GM23338 (cell line): ENCODE results near the gene PKIB. TPM values are rescaled to one million over a fixed set of nuclear protein-coding genes. Genes with fewer than 3 reads are reported as not detected.

ENCODE experiments used
- ATAC-seq: fragments of 200-7000 bp; cut with Tn5 transposase; 3 replicates; pipeline ENCODE4 v1.9.1; 2020
- DNase-seq: peaks from one replicate; pipeline ENCODE4 v3.0.0-alpha.2; 2015; ENCODE audit warnings: low spot score
- H2AFZ ChIP-seq: fragments of 200-600 bp; sonication (generic); 2 replicates; pipeline ENCODE4 v1.8.0; 2016; ENCODE audit warnings: antibody characterized with exemption, mild to moderate bottlenecking, moderate library complexity
- H3F3A ChIP-seq: fragments of 200-600 bp; sonication (generic); replicated peaks from 2 replicates; pipeline ENCODE4 v1.8.0; 2017; ENCODE audit warnings: antibody characterized with exemption, mixed run types, low read depth
- H3K27ac ChIP-seq: fragments of 200-600 bp; sonication (generic); 2 replicates; pipeline ENCODE4 v1.6.1; 2016; ENCODE audit warnings: low read depth
- H3K27me3 ChIP-seq: fragments of 200-600 bp; sonication (generic); 2 replicates; pipeline ENCODE4 v1.8.0; 2016; ENCODE audit warnings: mild to moderate bottlenecking, mixed run types, moderate library complexity; ENCODE audit not compliant: insufficient read depth
- H3K36me3 ChIP-seq: fragments of 200-600 bp; sonication (generic); 2 replicates; pipeline ENCODE4 v1.8.0; 2016; ENCODE audit warnings: mild to moderate bottlenecking; ENCODE audit not compliant: insufficient read depth
- H3K4me1 ChIP-seq: fragments of 200-600 bp; sonication (generic); 2 replicates; pipeline ENCODE4 v1.8.0; 2016; ENCODE audit warnings: mild to moderate bottlenecking, moderate library complexity; ENCODE audit not compliant: insufficient read depth
- H3K4me2 ChIP-seq: fragments of 200-600 bp; sonication (generic); 2 replicates; pipeline ENCODE4 v1.7.1; 2017; ENCODE audit warnings: mixed run types
- H3K4me3 ChIP-seq: fragments of 200-600 bp; sonication (generic); 2 replicates; pipeline ENCODE4 v1.6.1; 2016; ENCODE audit warnings: mixed run types
- H3K79me2 ChIP-seq: fragments of 200-600 bp; sonication (generic); replicated peaks from 2 replicates; pipeline ENCODE4 v1.8.0; 2017; ENCODE audit warnings: mild to moderate bottlenecking; ENCODE audit not compliant: insufficient read depth
- H3K9me2 ChIP-seq: fragments of 200-600 bp; sonication (generic); 2 replicates; pipeline ENCODE4 v1.8.0; 2017; ENCODE audit not compliant: insufficient read depth
- H4K20me1 ChIP-seq: fragments of 200-600 bp; sonication (generic); replicated peaks from 2 replicates; pipeline ENCODE4 v1.8.0; 2017; ENCODE audit warnings: mild to moderate bottlenecking; ENCODE audit not compliant: insufficient read depth
- H3K27ac Mint-ChIP-seq: 2 replicates; pipeline ENCODE4 v1.8.0; 2020; ENCODE audit warnings: inconsistent platforms, mild to moderate bottlenecking, moderate library complexity, mixed read lengths
- H3K27me3 Mint-ChIP-seq: 3 replicates; pipeline ENCODE4 v1.8.0; 2022; ENCODE audit warnings: low read depth, mild to moderate bottlenecking, moderate library complexity, mixed read lengths, inconsistent platforms; ENCODE audit not compliant: insufficient read depth, poor library complexity
- H3K36me3 Mint-ChIP-seq: 3 replicates; pipeline ENCODE4 v1.8.0; 2021; ENCODE audit warnings: low read depth, mild to moderate bottlenecking, inconsistent platforms, moderate library complexity, mixed read lengths
- H3K4me1 Mint-ChIP-seq: 3 replicates; pipeline ENCODE4 v1.8.0; 2020; ENCODE audit warnings: mild to moderate bottlenecking, inconsistent platforms, mixed read lengths
- H3K4me3 Mint-ChIP-seq: 3 replicates; pipeline ENCODE4 v1.8.0; 2021; ENCODE audit warnings: moderate library complexity, mild to moderate bottlenecking, inconsistent platforms, mixed read lengths
- H3K9me3 Mint-ChIP-seq: 3 replicates; pipeline ENCODE4 v1.8.0; 2020; ENCODE audit warnings: moderate library complexity, mild to moderate bottlenecking, inconsistent platforms, mixed read lengths
- CREB1 ChIP-seq: fragments of 250-450 bp; sonication (Bioruptor Pico); IDR thresholded peaks from 2 replicates; pipeline ENCODE4 v1.5.0; 2020; ENCODE audit warnings: low read depth, mild to moderate bottlenecking, moderate library complexity
- CTCF ChIP-seq, 2 experiments: fragments of 200-600 bp in 1 of 2; sonication (generic) in 1 of 2; conservative IDR thresholded peaks; 2 replicates each; pipeline versions ENCODE4 v1.5.1 to v1.6.1; 2016 to 2017; ENCODE audit warnings: antibody characterized with exemption in 2 of 2, low read depth in 2 of 2, mild to moderate bottlenecking in 2 of 2, moderate library complexity in 1 of 2
- ETS1 ChIP-seq: IDR thresholded peaks from 2 replicates; pipeline ENCODE4 v1.6.1; 2016; ENCODE audit warnings: antibody characterized with exemption
- EZH2 ChIP-seq: fragments of 200-600 bp; sonication (generic); IDR thresholded peaks from one replicate; pipeline ENCODE4 v1.8.0; 2017; ENCODE audit warnings: antibody characterized with exemption, mild to moderate bottlenecking, low read depth; ENCODE audit not compliant: unreplicated experiment
- EZH2phosphoT487 ChIP-seq: fragments of 200-600 bp; sonication (generic); IDR thresholded peaks from one replicate; pipeline ENCODE4 v1.8.1; 2018; ENCODE audit warnings: antibody characterized with exemption; ENCODE audit not compliant: unreplicated experiment
- JUNB ChIP-seq: IDR thresholded peaks from one replicate; pipeline ENCODE4 v1.6.1; 2016; ENCODE audit warnings: antibody characterized with exemption; ENCODE audit not compliant: unreplicated experiment
- NANOG ChIP-seq: IDR thresholded peaks from 2 replicates; pipeline ENCODE4 v1.6.1; 2016; ENCODE audit warnings: antibody characterized with exemption, borderline replicate concordance
- POLR2AphosphoS5 ChIP-seq: IDR thresholded peaks from 2 replicates; pipeline ENCODE4 v1.6.1; 2016; ENCODE audit warnings: antibody characterized with exemption, low read depth
- REST ChIP-seq: IDR thresholded peaks from one replicate; pipeline ENCODE4 v1.6.1; 2018; ENCODE audit warnings: antibody characterized with exemption; ENCODE audit not compliant: unreplicated experiment
- STAT1 ChIP-seq: IDR thresholded peaks from one replicate; pipeline ENCODE4 v1.6.1; 2016; ENCODE audit warnings: antibody characterized with exemption; ENCODE audit not compliant: unreplicated experiment
- ZNF114 ChIP-seq: fragments of 250-450 bp; sonication (Bioruptor Pico); IDR thresholded peaks from 2 replicates; pipeline ENCODE4 v1.5.0; 2020; ENCODE audit warnings: mild to moderate bottlenecking, moderate library complexity
- ZNF331 ChIP-seq: fragments of 250-450 bp; sonication (Bioruptor Pico); IDR thresholded peaks from 2 replicates; pipeline ENCODE4 v1.5.0; 2020; ENCODE audit warnings: low read depth, mild to moderate bottlenecking, moderate library complexity
- polyA plus RNA-seq: library from polyadenylated mRNA; unstranded; fragments of >200 nt; fragmentation: Nextera tagmentation; extraction: Ambion mirVana; gene quantifications from 2 replicates; pipeline ENCODE4 v1.2.1, GENCODE V29; 2016
- total RNA-seq: library from RNA; depleted of rRNA; stranded (reverse); fragments of >200 nt; shearing (Covaris generic); gene quantifications from 2 replicates; pipeline ENCODE4 v1.2.3, GENCODE V29; 2014
- TF ChIP-seq, protein P1 (sequence below): fragments of 250-450 bp; sonication (Bioruptor Pico); IDR thresholded peaks from 2 replicates; pipeline ENCODE4 v1.5.0; 2020; ENCODE audit warnings: mild to moderate bottlenecking, moderate library complexity

PKIB gene
- total and polyA plus RNA-seq, 2 experiments from 2014 or later = 125 to 170 TPM

DNA sequence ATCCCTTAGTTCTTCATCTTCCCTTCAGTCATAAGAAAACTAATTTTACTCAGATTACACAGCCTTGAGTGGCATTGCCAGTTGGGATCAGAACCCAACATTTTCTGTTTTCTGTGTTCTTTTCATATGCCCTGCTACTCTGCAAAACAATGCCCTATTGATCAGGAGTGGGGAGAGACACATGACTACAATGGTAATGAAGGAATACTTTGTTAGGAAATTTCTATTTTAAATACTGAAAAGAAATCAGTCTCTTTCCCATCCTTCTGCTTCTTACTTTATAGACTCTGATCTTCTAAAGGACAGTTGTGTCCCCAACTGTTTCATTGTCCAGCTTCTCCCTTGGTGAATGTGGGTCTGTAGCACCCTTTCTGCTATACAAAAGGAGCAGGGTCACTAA, 5.5 kb upstream of the PKIB start:
- Histone ChIP-seq H3K27me3 (peaks cover 8% of the 10 kb centered on the region), H3K4me1 (peaks cover 10% of the 10 kb centered on the region; the same call in 1 of the 2 replicates), H3K27ac (no peak overlapping the region), H3F3A (no peaks in the 10 kb centered on the region), H3K36me3 (peaks cover 9% of the 10 kb centered on the region; the same call in 1 of the 2 replicates), H3K4me3 (no peak overlapping the region), H3K79me2 (0 out of 2 replicates have a peak, but pooled peaks cover 4% of the 10 kb centered on the region), H3K4me2 (no peak overlapping the region), H3K9me2 (no peaks in the 10 kb centered on the region), H4K20me1 (peaks cover 19% of the 10 kb centered on the region; the same call in 1 of the 2 replicates), H2AFZ (no peak overlapping the region)
- TF ChIP-seq EZH2 = no peak
- TF ChIP-seq CREB1 (CRISPR knock-in tag) = no peak
- no peak for TF ChIP-seq REST
- no peak for TF ChIP-seq ZNF114
- TF ChIP-seq JUNB = no peak
- TF ChIP-seq ZNF331 (CRISPR knock-in tag) = no peak
- TF ChIP-seq, protein P1, sequence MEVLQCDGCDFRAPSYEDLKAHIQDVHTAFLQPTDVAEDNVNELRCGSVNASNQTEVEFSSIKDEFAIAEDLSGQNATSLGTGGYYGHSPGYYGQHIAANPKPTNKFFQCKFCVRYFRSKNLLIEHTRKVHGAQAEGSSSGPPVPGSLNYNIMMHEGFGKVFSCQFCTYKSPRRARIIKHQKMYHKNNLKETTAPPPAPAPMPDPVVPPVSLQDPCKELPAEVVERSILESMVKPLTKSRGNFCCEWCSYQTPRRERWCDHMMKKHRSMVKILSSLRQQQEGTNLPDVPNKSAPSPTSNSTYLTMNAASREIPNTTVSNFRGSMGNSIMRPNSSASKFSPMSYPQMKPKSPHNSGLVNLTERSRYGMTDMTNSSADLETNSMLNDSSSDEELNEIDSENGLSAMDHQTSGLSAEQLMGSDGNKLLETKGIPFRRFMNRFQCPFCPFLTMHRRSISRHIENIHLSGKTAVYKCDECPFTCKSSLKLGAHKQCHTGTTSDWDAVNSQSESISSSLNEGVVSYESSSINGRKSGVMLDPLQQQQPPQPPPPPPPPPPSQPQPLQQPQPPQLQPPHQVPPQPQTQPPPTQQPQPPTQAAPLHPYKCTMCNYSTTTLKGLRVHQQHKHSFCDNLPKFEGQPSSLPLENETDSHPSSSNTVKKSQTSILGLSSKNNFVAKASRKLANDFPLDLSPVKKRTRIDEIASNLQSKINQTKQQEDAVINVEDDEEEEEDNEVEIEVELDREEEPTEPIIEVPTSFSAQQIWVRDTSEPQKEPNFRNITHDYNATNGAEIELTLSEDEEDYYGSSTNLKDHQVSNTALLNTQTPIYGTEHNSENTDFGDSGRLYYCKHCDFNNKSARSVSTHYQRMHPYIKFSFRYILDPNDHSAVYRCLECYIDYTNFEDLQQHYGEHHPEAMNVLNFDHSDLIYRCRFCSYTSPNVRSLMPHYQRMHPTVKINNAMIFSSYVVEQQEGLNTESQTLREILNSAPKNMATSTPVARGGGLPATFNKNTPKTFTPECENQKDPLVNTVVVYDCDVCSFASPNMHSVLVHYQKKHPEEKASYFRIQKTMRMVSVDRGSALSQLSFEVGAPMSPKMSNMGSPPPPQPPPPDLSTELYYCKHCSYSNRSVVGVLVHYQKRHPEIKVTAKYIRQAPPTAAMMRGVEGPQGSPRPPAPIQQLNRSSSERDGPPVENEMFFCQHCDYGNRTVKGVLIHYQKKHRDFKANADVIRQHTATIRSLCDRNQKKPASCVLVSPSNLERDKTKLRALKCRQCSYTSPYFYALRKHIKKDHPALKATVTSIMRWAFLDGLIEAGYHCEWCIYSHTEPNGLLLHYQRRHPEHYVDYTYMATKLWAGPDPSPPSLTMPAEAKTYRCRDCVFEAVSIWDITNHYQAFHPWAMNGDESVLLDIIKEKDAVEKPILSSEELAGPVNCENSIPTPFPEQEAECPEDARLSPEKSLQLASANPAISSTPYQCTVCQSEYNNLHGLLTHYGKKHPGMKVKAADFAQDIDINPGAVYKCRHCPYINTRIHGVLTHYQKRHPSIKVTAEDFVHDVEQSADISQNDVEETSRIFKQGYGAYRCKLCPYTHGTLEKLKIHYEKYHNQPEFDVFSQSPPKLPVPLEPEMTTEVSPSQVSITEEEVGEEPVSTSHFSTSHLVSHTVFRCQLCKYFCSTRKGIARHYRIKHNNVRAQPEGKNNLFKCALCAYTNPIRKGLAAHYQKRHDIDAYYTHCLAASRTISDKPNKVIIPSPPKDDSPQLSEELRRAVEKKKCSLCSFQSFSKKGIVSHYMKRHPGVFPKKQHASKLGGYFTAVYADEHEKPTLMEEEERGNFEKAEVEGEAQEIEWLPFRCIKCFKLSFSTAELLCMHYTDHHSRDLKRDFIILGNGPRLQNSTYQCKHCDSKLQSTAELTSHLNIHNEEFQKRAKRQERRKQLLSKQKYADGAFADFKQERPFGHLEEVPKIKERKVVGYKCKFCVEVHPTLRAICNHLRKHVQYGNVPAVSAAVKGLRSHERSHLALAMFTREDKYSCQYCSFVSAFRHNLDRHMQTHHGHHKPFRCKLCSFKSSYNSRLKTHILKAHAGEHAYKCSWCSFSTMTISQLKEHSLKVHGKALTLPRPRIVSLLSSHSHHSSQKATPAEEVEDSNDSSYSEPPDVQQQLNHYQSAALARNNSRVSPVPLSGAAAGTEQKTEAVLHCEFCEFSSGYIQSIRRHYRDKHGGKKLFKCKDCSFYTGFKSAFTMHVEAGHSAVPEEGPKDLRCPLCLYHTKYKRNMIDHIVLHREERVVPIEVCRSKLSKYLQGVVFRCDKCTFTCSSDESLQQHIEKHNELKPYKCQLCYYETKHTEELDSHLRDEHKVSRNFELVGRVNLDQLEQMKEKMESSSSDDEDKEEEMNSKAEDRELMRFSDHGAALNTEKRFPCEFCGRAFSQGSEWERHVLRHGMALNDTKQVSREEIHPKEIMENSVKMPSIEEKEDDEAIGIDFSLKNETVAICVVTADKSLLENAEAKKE (CRISPR knock-in tag) = no peak
- no peak for TF ChIP-seq EZH2phosphoT487
- no peak for TF ChIP-seq NANOG
- no peak for TF ChIP-seq ETS1
- no peak for TF ChIP-seq CTCF (conservative IDR thresholded peaks at IDR 0.05; ENCODE audit: low read depth in 2 of 2)
- TF ChIP-seq STAT1 = no peak
- no peak for TF ChIP-seq POLR2AphosphoS5
- ATAC-seq (no peak), DNase-seq (no peak)
- Mint-ChIP-seq H3K4me1 (peaks cover 12% of the 10 kb centered on the region), H3K27ac (no peak overlapping the region), H3K27me3 (peaks cover under 1% of the 10 kb centered on the region), H3K4me3 (no peak overlapping the region), H3K36me3 (peaks cover 21% of the 10 kb centered on the region), H3K9me3 (no peaks in the 10 kb centered on the region)
